HepG2 (cell line): ENCODE measurements around the gene SRSF4. TPM values are rescaled to one million over a fixed set of nuclear protein-coding genes. Genes with fewer than 3 reads are reported as not detected.

Experiments
- ATAC-seq: fragments of 200-7000 bp; cut with Tn5 transposase; 3 replicates; pipeline ENCODE4 v1.9.1; 2020; ENCODE audit warnings: mild to moderate bottlenecking, moderate library complexity
- BruUV-seq: library from RNA; stranded (reverse); fragments of 400-500 nt; replicated peaks from 2 replicates; lab custom pipeline; 2021; lab: Mats Ljungman, UMichigan
- CTCF ChIA-PET: fragments of 300-600 bp; formaldehyde crosslinking; extraction: SDS; loops from one replicate; lab custom pipeline; 2021; ENCODE audit warnings: low total read pairs, inconsistent platforms, low intra/inter-chr PET ratio; lab: Yijun Ruan, JAX
- POLR2A ChIA-PET: fragments of 350-600 bp; sonication (Branson Sonifier 250); formaldehyde crosslinking; loops from one replicate; lab custom pipeline; 2020; ENCODE audit warnings: antibody characterized with exemption, inconsistent platforms; lab: Yijun Ruan, JAX
- DNase-seq: peaks from one replicate; pipeline ENCODE4 v3.0.0-alpha.2; 2015; ENCODE audit warnings: low spot score
- FAIRE-seq: peaks from 3 replicates; lab custom pipeline; 2011; peaks lifted over from hg19 to GRCh38; lab: Jason Lieb, UNC
- H2AFZ ChIP-seq: one replicate; pipeline ENCODE4 v1.6.1; 2011; ENCODE audit warnings: low read length, inconsistent platforms
- H3K27ac ChIP-seq: fragments of 300-600 bp; 3 replicates; pipeline ENCODE4 v1.8.0; 2011; ENCODE audit warnings: mixed run types, mild to moderate bottlenecking, mixed read lengths, low read length, inconsistent platforms; ENCODE audit not compliant: insufficient read depth; ENCODE audit errors: extremely low read length
- H3K27me3 ChIP-seq, 2 experiments: fragments of 200-600 bp in 1 of 2; 2 replicates in 1 of 2; 3 replicates in 1 of 2; pipeline versions ENCODE4 v1.6.0 to v1.8.0; 2011; ENCODE audit warnings: low read length in 2 of 2, mild to moderate bottlenecking in 2 of 2, moderate library complexity in 2 of 2, inconsistent platforms in 1 of 2; ENCODE audit not compliant: insufficient read depth in 2 of 2, control insufficient read depth in 1 of 2
- H3K36me3 ChIP-seq, 2 experiments: fragments of 200-600 bp in 1 of 2; replicated peaks in 1 of 2; 2 replicates in 1 of 2; 3 replicates in 1 of 2; pipeline versions ENCODE4 v1.5.1 to v1.8.0; 2011; ENCODE audit warnings: low read length in 2 of 2, inconsistent platforms in 1 of 2; ENCODE audit not compliant: insufficient read depth in 2 of 2, control insufficient read depth in 1 of 2
- H3K4me1 ChIP-seq: 2 replicates; pipeline ENCODE4 v1.5.1; 2012; ENCODE audit warnings: low read length, inconsistent platforms; ENCODE audit not compliant: insufficient read depth
- H3K4me2 ChIP-seq: 2 replicates; pipeline ENCODE4 v1.6.0; 2011; ENCODE audit warnings: low read depth, low read length, inconsistent platforms
- H3K4me3 ChIP-seq, 3 experiments: fragments of 200-600 bp in 1 of 3; sonication (generic), shearing (Covaris generic) in 1 of 3; replicated peaks in 1 of 3; 2 replicates each; pipeline ENCODE4 v1.5.1; 2011 to 2016; ENCODE audit warnings: low read length in 3 of 3, inconsistent platforms in 2 of 3, low read depth in 2 of 3, mild to moderate bottlenecking in 2 of 3, control low read depth in 1 of 3, mixed read lengths in 1 of 3; ENCODE audit not compliant: insufficient read depth in 1 of 3
- H3K79me2 ChIP-seq: one replicate; pipeline ENCODE4 v1.6.1; 2011; ENCODE audit warnings: low read length, inconsistent platforms; ENCODE audit not compliant: insufficient read depth
- H3K9ac ChIP-seq: 2 replicates; pipeline ENCODE4 v1.6.0; 2011; ENCODE audit warnings: mild to moderate bottlenecking, low read depth, low read length, inconsistent platforms; ENCODE audit not compliant: insufficient read depth
- H3K9me3 ChIP-seq: 2 replicates; pipeline ENCODE4 v1.5.1; 2012; ENCODE audit warnings: mild to moderate bottlenecking, low read length
- H4K20me1 ChIP-seq: 2 replicates; pipeline ENCODE4 v1.6.0; 2011; ENCODE audit warnings: inconsistent platforms, mild to moderate bottlenecking, low read length, moderate library complexity; ENCODE audit not compliant: insufficient read depth
- AGO2 ChIP-seq: fragments of 200-400 bp; formaldehyde crosslinking; optimal IDR thresholded peaks from 2 replicates; pipeline ENCODE3; 2017; ENCODE audit warnings: mild to moderate bottlenecking, low read depth, low read length, moderate library complexity
- HNF4G ChIP-seq, 2 experiments: sonication (generic) in 1 of 2; formaldehyde crosslinking in 1 of 2; IDR thresholded peaks; 2 replicates each; pipeline versions ENCODE4 v1.4.0 to v1.6.1; 2011 to 2020; ENCODE audit warnings: borderline replicate concordance in 2 of 2, low read depth in 2 of 2, mild to moderate bottlenecking in 2 of 2, low read length in 1 of 2, missing genetic modification reagents in 1 of 2, moderate library complexity in 1 of 2
- ZBTB7A ChIP-seq: sonication (generic); formaldehyde crosslinking; IDR thresholded peaks from 2 replicates; pipeline ENCODE4 v1.8.0; 2022; ENCODE audit warnings: mild to moderate bottlenecking, missing genetic modification reagents
- ZFP91 ChIP-seq: sonication (generic); formaldehyde crosslinking; IDR thresholded peaks from 2 replicates; pipeline ENCODE4 v1.9.0; 2022; ENCODE audit warnings: missing genetic modification reagents, mild to moderate bottlenecking, borderline replicate concordance
- ZNF382 ChIP-seq: sonication (generic); formaldehyde crosslinking; IDR thresholded peaks from 2 replicates; pipeline ENCODE4 v1.5.0; 2020; ENCODE audit warnings: missing genetic modification reagents, mild to moderate bottlenecking, borderline replicate concordance
- ZNF768 ChIP-seq: sonication (generic); formaldehyde crosslinking; IDR thresholded peaks from 2 replicates; pipeline ENCODE4 v1.4.0; 2020; ENCODE audit warnings: missing genetic modification reagents
- WGBS: methylation state at CpG from one replicate; pipeline ENCODE4 v1.1.6; 2017; ENCODE audit warnings: low lambda C conversion rate; 5-methylcytosine and 5-hydroxymethylcytosine counted together
- in situ Hi-C: cut with HindIII; loops from 2 replicates; pipeline ENCODE4 v1.10.0; 2017; ENCODE audit warnings: low pct_unique_long_range_greater_than_20kb; ENCODE audit not compliant: extremely low pct_ligation_motif_present
- intact Hi-C: fragments of 100-400 bp; cut with micrococcal nuclease; formaldehyde crosslinking; loops from one replicate; pipeline ENCODE4 v1.10.0; 2022; ENCODE audit not compliant: unreplicated experiment
- polyA plus RNA-seq, 8 experiments: library from polyadenylated mRNA; depleted of rRNA in 3 of 8; stranded (reverse) in 7 of 8; unstranded in 1 of 8; fragments of >200 nt; fragmentation: Illumina TruSeq in 4 of 8; extraction: Trizol in 4 of 8; gene quantifications; 2 replicates each; pipeline versions ENCODE4 v1.2.1 to v1.2.3, GENCODE V29; 2011 to 2016; ENCODE audit warnings: low read depth in 4 of 8, missing spikeins in 1 of 8, mixed read lengths in 1 of 8; ENCODE audit not compliant: insufficient read depth in 1 of 8
- total RNA-seq, 5 experiments: library from RNA; depleted of rRNA; stranded (reverse); fragments of >200 nt; fragmentation: Illumina TruSeq; extraction: Trizol; gene quantifications; 2 replicates each; pipeline ENCODE4 v1.2.3, GENCODE V29; 2016; ENCODE audit warnings: low read depth in 1 of 5

Gene SRSF4
- total and polyA plus RNA-seq, 2 of the 13 experiments (the other 11 are each of a cell fraction or from before 2014, with no cell fraction given), result 37.7 to 50.9 TPM

GRCh38 chr1:29123053-29123886 lies 58.4 kb downstream of the SRSF4 start (continued):
- TF ChIP-seq HNF4G (IDR thresholded peaks at IDR 0.05; ENCODE audit: borderline replicate concordance, low read depth, low read length) (no peak), HNF4G (CRISPR knock-in tag; IDR thresholded peaks at IDR 0.05; ENCODE audit: borderline replicate concordance, low read depth) (no peak), ZNF382 (CRISPR knock-in tag) (no peak)

DNA sequence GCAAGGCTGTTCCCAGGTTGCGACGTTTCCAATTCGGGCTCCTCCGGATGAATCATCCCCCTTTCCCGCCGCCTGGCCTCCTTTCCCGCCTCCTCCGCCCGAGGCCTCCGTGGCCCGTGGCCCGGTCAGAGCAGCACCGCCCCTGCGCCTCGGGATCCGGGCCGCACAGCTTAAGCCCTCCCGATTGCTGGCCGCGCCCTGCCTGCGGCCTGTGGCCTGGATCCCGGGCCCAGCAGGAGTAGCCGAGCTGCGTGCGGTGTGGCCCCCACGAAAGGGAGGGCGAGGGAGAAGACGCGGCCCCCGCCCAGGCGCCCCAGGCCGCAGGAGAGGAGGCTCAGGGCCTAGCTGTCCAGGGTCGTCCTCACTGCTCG lies 59.0 kb downstream of the SRSF4 start:
- ATAC-seq (no peak), FAIRE-seq (no peak), DNase-seq (no peak)
- no peak overlapping the region for H3K27ac ChIP-seq
- peaks cover 0 to 9% of the 10 kb centered on the region in 2 experiments; a peak in 1 of 5 replicates for H3K27me3 ChIP-seq
- in situ Hi-C loops (loop anchor here (10.0 kb wide), 1 partner anchor 238 kb away; no protein-coding TSS in a partner anchor), intact Hi-C loops (loop anchor here (10.0 kb wide), 1 partner anchor 238 kb away; no protein-coding TSS in a partner anchor)
- WGBS, result 91% methylated on average over 28 of the region's 34 CpGs
- peak overlapping the region; percentile 96; the same call in 1 of the 2 replicates for H3K4me2 ChIP-seq
- H3K4me3 ChIP-seq, result no peak overlapping the region; a peak in 1 of 6 replicates
- no peaks in the 10 kb centered on the region for H3K9me3 ChIP-seq
- no peaks in the 10 kb centered on the region for H4K20me1 ChIP-seq
- no peak overlapping the region for H2AFZ ChIP-seq
- TF ChIP-seq ZBTB7A (CRISPR knock-in tag) (no peak), ZFP91 (CRISPR knock-in tag) (peak; percentile 8; the same call in 1 of the 2 replicates), AGO2 (peak; percentile 8), ZNF768 (CRISPR knock-in tag) (0 out of 2 replicates have a peak, but pooled peaks have one; percentile 6)
- H3K36me3 ChIP-seq, result peaks cover under 1 to 1% of the 10 kb centered on the region in 2 experiments; a peak in 2 of 5 replicates
- H3K9ac ChIP-seq, result no peak overlapping the region
- H3K4me1 ChIP-seq, result peaks cover 16% of the 10 kb centered on the region
- BruUV-seq, result no TSS peak
- POLR2A ChIA-PET, result interaction anchor here (1.5 kb wide), 1 partner anchor 34 kb away, joined by 3 read pairs; no protein-coding TSS in a partner anchor
- H3K79me2 ChIP-seq, result no peaks in the 10 kb centered on the region
- CTCF ChIA-PET, result no interaction called here
